SK-N-SH treated with all-trans-retinoic acid at 6 μM for 48 hours (cell line): Measurements from ENCODE around the gene UGT1A10.

ENCODE experiments used
- ARNTL ChIP-seq: fragments of 450-650 bp; formaldehyde crosslinking; IDR thresholded peaks from 2 replicates; pipeline ENCODE4 v1.5.0; 2020; ENCODE audit warnings: low read depth, mild to moderate bottlenecking, moderate library complexity, borderline replicate concordance
- CREB5 ChIP-seq: fragments of 250-450 bp; sonication (Bioruptor Pico); IDR thresholded peaks from 2 replicates; pipeline ENCODE4 v1.5.1; 2020; ENCODE audit warnings: low read depth, mild to moderate bottlenecking, moderate library complexity
- CSRNP3 ChIP-seq: fragments of 250-450 bp; sonication (Bioruptor Pico); IDR thresholded peaks from 2 replicates; pipeline ENCODE4 v1.5.1; 2021; ENCODE audit warnings: mild to moderate bottlenecking, moderate library complexity
- ISL1 ChIP-seq: fragments of 250-450 bp; sonication (Bioruptor Pico); IDR thresholded peaks from 2 replicates; pipeline ENCODE4 v2.1.2; 2022; ENCODE audit warnings: mild to moderate bottlenecking, moderate library complexity
- PATZ1 ChIP-seq: fragments of 250-450 bp; sonication (Bioruptor Pico); IDR thresholded peaks from 2 replicates; pipeline ENCODE4 v1.8.0; 2020; ENCODE audit warnings: mild to moderate bottlenecking, moderate library complexity, borderline replicate concordance
- RARB ChIP-seq: fragments of 250-450 bp; sonication (Bioruptor Pico); IDR thresholded peaks from 2 replicates; pipeline ENCODE4 v1.8.0; 2021; ENCODE audit warnings: mild to moderate bottlenecking, moderate library complexity
- TOX ChIP-seq: fragments of 250-450 bp; sonication (Bioruptor Pico); IDR thresholded peaks from 2 replicates; pipeline ENCODE4 v1.8.0; 2021; ENCODE audit warnings: mild to moderate bottlenecking, moderate library complexity, borderline replicate concordance
- ZFP30 ChIP-seq: fragments of 450-650 bp; formaldehyde crosslinking; IDR thresholded peaks from 2 replicates; pipeline ENCODE4 v1.5.0; 2022; ENCODE audit warnings: mild to moderate bottlenecking, moderate library complexity
- ZNF70 ChIP-seq: fragments of 450-650 bp; formaldehyde crosslinking; IDR thresholded peaks from 2 replicates; pipeline ENCODE4 v1.5.0; 2020; ENCODE audit warnings: mild to moderate bottlenecking, moderate library complexity

GRCh38 chr2:233800208-233800607 lies 164.0 kb downstream of the UGT1A10 start:
- TF ChIP-seq ISL1 (no peak), CREB5 (CRISPR knock-in tag) (no peak), RARB (CRISPR knock-in tag) (no peak), TOX (CRISPR knock-in tag) (no peak), PATZ1 (CRISPR knock-in tag) (no peak), CSRNP3 (CRISPR knock-in tag) (no peak), ARNTL (CRISPR knock-in tag) (no peak), ZFP30 (CRISPR knock-in tag) (no peak), ZNF70 (no peak)
